Measurements from ENCODE around the gene CD81. TPM values are rescaled to one million over a fixed set of nuclear protein-coding genes. Genes with fewer than 3 reads are reported as not detected.

CD81 gene
- total and polyA plus RNA-seq, 2 donors (not counting 1 experiment from before 2014, with no cell fraction given) = 438 to 611 TPM

DNA sequence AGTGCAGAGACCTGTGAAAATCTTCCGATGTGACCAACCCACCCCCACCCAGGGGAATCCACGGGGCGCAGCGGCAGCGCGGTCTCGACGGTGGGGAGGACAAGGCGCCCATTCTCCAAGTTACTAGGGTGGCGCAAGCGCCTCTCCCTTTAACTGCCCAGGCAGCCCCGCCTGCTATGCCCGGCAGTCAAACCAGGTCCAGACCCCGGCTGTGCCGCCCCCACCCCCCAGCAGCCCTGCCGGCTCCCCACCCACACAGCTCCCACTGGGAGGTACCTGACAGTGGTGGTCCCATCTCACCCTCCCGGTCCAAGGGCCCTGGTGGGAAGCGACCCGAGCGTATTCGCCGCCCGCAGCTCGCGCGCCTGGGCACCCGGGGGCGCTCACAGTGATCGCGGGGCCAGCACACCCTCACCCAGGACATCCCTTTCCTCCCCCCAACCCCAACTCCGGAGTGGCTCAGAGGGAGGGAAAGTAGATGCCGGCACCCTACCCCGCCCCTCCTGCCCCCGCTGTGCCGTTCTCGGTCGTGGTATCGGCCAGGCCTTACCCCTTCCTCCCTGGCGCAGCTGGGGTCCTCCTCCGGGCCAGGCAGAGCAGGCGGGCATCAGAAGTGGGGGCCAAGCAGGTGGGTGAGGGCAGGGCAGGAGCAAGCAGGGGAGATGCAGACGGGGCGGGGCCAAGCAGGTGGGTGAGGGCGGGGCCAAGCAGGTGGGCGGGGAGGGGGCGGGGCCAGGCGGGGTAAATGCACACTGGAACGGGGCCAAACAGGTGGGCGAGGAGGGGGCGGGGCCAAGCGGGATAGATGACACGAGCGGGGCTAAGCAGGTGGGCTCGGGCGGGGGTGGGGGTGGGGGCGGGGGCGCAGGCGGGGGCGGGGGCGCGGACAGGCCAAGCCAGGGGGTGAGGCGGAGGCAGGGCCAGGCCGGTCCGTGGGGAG is 67.0 kb downstream of the CD81 start, which contains the start of gene TRPM5:
TRPM5 (minus strand) TSS at position 634 of the 940 bp plus-strand sequence. CDS start 21,478 bp downstream, outside the sequence.
- H3K9ac ChIP-seq (ENCODE audit: insufficient read depth, low read length) = no peak within 1 kb of the TSS
- no peak within 1 kb of the TSS for H2AFZ ChIP-seq (ENCODE audit: low read length)
- no peaks in the 10 kb centered on the region for H3K36me3 ChIP-seq (ENCODE audit: control insufficient read depth, insufficient read depth, low read length)
- no peak for DNase-seq (ENCODE audit: low read depth in 2 of 2)
- H3K4me2 ChIP-seq (ENCODE audit: extremely low read depth, insufficient read depth, low read length) = no peak within 1 kb of the TSS
- H3K4me3 ChIP-seq (replicated peaks in 1 of 4; ENCODE audit: control extremely low read depth in 1 of 4, insufficient read depth in 1 of 4, low read depth in 3 of 4, low read length in 4 of 4) = no peak within 1 kb of the TSS
- no peaks in the 10 kb centered on the region for H3K9me3 ChIP-seq (ENCODE audit: control insufficient read depth, insufficient read depth, low read depth, low read length)
- no peaks in the 10 kb centered on the region for H3K4me1 ChIP-seq (ENCODE audit: control insufficient read depth, extremely low read depth, insufficient read depth, low read length)
- H3K27ac ChIP-seq (ENCODE audit: insufficient read depth, low read length) = no peak within 1 kb of the TSS
- TF ChIP-seq EZH2 (IDR thresholded peaks at IDR 0.05; ENCODE audit: low read length, missing control alignments) = peak; percentile 12
- TF ChIP-seq, protein P1, sequence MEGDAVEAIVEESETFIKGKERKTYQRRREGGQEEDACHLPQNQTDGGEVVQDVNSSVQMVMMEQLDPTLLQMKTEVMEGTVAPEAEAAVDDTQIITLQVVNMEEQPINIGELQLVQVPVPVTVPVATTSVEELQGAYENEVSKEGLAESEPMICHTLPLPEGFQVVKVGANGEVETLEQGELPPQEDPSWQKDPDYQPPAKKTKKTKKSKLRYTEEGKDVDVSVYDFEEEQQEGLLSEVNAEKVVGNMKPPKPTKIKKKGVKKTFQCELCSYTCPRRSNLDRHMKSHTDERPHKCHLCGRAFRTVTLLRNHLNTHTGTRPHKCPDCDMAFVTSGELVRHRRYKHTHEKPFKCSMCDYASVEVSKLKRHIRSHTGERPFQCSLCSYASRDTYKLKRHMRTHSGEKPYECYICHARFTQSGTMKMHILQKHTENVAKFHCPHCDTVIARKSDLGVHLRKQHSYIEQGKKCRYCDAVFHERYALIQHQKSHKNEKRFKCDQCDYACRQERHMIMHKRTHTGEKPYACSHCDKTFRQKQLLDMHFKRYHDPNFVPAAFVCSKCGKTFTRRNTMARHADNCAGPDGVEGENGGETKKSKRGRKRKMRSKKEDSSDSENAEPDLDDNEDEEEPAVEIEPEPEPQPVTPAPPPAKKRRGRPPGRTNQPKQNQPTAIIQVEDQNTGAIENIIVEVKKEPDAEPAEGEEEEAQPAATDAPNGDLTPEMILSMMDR (conservative IDR thresholded peaks at IDR 0.05 in 1 of 2, IDR thresholded peaks at IDR 0.05 in 1 of 2; ENCODE audit: low read depth in 1 of 2, low read length in 2 of 2) = no peak
- no peaks in the 10 kb centered on the region for H4K20me1 ChIP-seq (ENCODE audit: control insufficient read depth, extremely low read depth, insufficient read depth, low read length)
- H3K79me2 ChIP-seq (ENCODE audit: control insufficient read depth, insufficient read depth, low read length) = no peaks in the 10 kb centered on the region
- H3K27me3 ChIP-seq (ENCODE audit: control insufficient read depth, insufficient read depth, low read length) = peaks cover 4% of the 10 kb centered on the region

DNA sequence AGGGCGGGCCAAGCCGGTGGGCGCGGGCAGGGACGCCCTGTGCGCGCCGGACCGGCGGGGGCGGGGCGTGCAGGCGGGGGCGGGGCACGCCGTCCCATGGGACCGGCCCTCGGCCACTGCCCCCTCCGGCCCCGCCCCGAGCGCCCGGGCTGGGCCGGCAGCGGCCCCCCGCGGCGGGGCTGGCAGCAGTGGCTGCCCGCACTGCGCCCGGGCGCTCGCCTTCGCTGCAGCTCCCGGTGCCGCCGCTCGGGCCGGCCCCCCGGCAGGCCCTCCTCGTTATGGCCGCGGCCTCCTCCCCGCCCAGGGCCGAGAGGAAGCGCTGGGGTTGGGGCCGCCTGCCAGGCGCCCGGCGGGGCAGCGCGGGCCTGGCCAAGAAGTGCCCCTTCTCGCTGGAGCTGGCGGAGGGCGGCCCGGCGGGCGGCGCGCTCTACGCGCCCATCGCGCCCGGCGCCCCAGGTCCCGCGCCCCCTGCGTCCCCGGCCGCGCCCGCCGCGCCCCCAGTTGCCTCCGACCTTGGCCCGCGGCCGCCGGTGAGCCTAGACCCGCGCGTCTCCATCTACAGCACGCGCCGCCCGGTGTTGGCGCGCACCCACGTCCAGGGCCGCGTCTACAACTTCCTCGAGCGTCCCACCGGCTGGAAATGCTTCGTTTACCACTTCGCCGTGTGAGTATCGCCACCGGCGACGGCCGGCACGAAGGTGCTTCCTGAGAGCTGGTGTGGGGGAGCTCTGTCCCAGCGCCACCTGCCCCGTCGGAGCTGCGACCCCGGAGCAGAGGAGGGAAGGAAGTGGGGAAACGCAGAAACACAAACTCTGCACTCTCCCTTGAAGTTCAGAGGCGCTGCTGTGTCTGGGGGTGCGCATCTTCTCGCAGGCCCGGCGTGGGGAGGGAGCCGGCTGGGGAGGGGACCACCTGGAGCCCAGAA is 68.0 kb downstream of the CD81 start, which contains the start of gene KCNQ1:
KCNQ1 (plus strand) TSS at position 188 of the 925 bp plus-strand sequence; CDS start at position 279, 91 bp downstream.
- Histone ChIP-seq H3K4me2 (ENCODE audit: extremely low read depth, insufficient read depth, low read length) (no peak within 1 kb of the TSS), H3K9me3 (ENCODE audit: control insufficient read depth, insufficient read depth, low read depth, low read length) (no peaks in the 10 kb centered on the region), H3K36me3 (ENCODE audit: control insufficient read depth, insufficient read depth, low read length) (no peaks in the 10 kb centered on the region), H3K9ac (ENCODE audit: insufficient read depth, low read length) (no peak within 1 kb of the TSS), H3K79me2 (ENCODE audit: control insufficient read depth, insufficient read depth, low read length) (no peaks in the 10 kb centered on the region), H3K27me3 (ENCODE audit: control insufficient read depth, insufficient read depth, low read length) (peaks cover 4% of the 10 kb centered on the region), H3K4me1 (ENCODE audit: control insufficient read depth, extremely low read depth, insufficient read depth, low read length) (no peaks in the 10 kb centered on the region), H2AFZ (ENCODE audit: low read length) (no peak within 1 kb of the TSS), H3K27ac (ENCODE audit: insufficient read depth, low read length) (no peak within 1 kb of the TSS), H3K4me3 (replicated peaks in 1 of 4; ENCODE audit: control extremely low read depth in 1 of 4, insufficient read depth in 1 of 4, low read depth in 3 of 4, low read length in 4 of 4) (no peak within 1 kb of the TSS), H4K20me1 (ENCODE audit: control insufficient read depth, extremely low read depth, insufficient read depth, low read length) (no peaks in the 10 kb centered on the region)
- DNase-seq (ENCODE audit: low read depth in 2 of 2) = no peak
- TF ChIP-seq, protein P1 (conservative IDR thresholded peaks at IDR 0.05 in 1 of 2, IDR thresholded peaks at IDR 0.05 in 1 of 2; ENCODE audit: low read depth in 1 of 2, low read length in 2 of 2) = no peak
- no peak for TF ChIP-seq EZH2 (IDR thresholded peaks at IDR 0.05; ENCODE audit: low read length, missing control alignments)
